Measurements from ENCODE around the gene S100A13.

DNA sequence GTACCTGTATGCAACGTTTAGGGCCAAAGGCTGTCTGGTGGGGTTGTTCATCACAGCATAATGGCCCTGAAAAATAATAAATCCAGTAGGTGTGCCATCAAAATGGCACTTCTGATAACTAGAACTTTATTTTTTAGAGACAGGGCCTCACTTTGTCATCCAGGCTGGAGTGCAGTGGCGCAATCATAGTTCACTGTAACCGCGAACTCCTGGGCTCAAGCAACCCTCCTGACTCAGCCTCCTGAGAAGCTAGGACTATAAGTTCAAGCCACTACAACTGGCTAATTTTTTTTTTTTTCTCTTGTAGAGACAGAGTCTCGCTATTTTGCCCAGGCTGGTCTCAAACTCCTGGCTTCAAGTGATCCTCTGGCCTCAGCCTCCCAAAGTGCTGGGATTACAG is 35.9 kb upstream of the S100A13 start:
- TF ChIP-seq CTCF (conservative IDR thresholded peaks at IDR 0.05; ENCODE audit: low read length) (no peak), EZH2phosphoT487 (IDR thresholded peaks at IDR 0.05; ENCODE audit: borderline replicate concordance, low read depth, low read length) (no peak)

Data from OCI-LY7 (cell line).